GM12878 (cell line): ENCODE results near the gene MRNIP. TPM values are rescaled to one million over a fixed set of nuclear protein-coding genes. Genes with fewer than 3 reads are reported as not detected.
A peak's percentile ranks its signal among the peaks of the same experiment; 100 is the strongest.

Experiments
- ATAC-seq: fragments of 200-7000 bp; cut with Tn5 transposase; 3 replicates; pipeline ENCODE4 v1.9.1; 2020; ENCODE audit warnings: mild to moderate bottlenecking, moderate library complexity
- BruUV-seq: library from RNA; stranded (reverse); fragments of 400-500 nt; replicated peaks from 2 replicates; lab custom pipeline; 2021; lab: Mats Ljungman, UMichigan
- CTCF ChIA-PET: fragments of 300-600 bp; sonication (Branson Sonifier 250); formaldehyde crosslinking; extraction: SDS; loops from one replicate; lab custom pipeline; 2021; ENCODE audit warnings: inconsistent platforms; lab: Yijun Ruan, JAX
- POLR2A ChIA-PET: fragments of 350-600 bp; formaldehyde crosslinking; extraction: SDS; loops from one replicate; lab custom pipeline; 2021; ENCODE audit warnings: inconsistent platforms; lab: Charles Lee
- RAD21 ChIA-PET: fragments of 300-600 bp; sonication (Branson Sonifier 250); formaldehyde crosslinking; loops from one replicate; lab custom pipeline; 2023; ENCODE audit warnings: antibody characterized with exemption; ENCODE audit not compliant: unreplicated experiment; lab: Charles Lee
- SMC1A ChIA-PET: fragments of 300-600 bp; sonication (Branson Sonifier 250); formaldehyde crosslinking; loops from one replicate; lab custom pipeline; 2023; ENCODE audit not compliant: unreplicated experiment, uncharacterized antibody; lab: Charles Lee
- DNase-seq: peaks from one replicate; pipeline ENCODE4 v3.0.0-alpha.2; 2011; ENCODE audit warnings: low read depth, low spot score
- FAIRE-seq: peaks from 3 replicates; lab custom pipeline; 2011; peaks lifted over from hg19 to GRCh38; lab: Jason Lieb, UNC
- H2AFZ ChIP-seq: 2 replicates; pipeline ENCODE4 v1.6.0; 2011; ENCODE audit warnings: low read depth, low read length, control low read depth; ENCODE audit not compliant: control insufficient read depth
- H3K27ac ChIP-seq: 2 replicates; pipeline ENCODE4 v1.5.1; 2011; ENCODE audit warnings: control low read depth; ENCODE audit not compliant: control insufficient read depth, insufficient read depth
- H3K27me3 ChIP-seq, 2 experiments: replicated peaks in 1 of 2; 2 replicates each; pipeline versions ENCODE4 v1.6.0 to v1.6.1; 2011; ENCODE audit warnings: low read length in 1 of 2; ENCODE audit not compliant: control insufficient read depth in 2 of 2, insufficient read depth in 2 of 2
- H3K36me3 ChIP-seq, 2 experiments: 2 replicates each; pipeline ENCODE4 v1.5.1; 2011; ENCODE audit warnings: low read length in 1 of 2; ENCODE audit not compliant: control insufficient read depth in 2 of 2, insufficient read depth in 2 of 2
- H3K4me1 ChIP-seq: 2 replicates; pipeline ENCODE4 v1.6.1; 2011; ENCODE audit warnings: mild to moderate bottlenecking, low read length, moderate library complexity, mixed read lengths; ENCODE audit not compliant: control insufficient read depth, insufficient read depth
- H3K4me2 ChIP-seq: 2 replicates; pipeline ENCODE4 v1.6.0; 2011; ENCODE audit warnings: control low read depth; ENCODE audit not compliant: control insufficient read depth, insufficient read depth
- H3K4me3 ChIP-seq: fragments of 200-600 bp; sonication (generic); 2 replicates; pipeline ENCODE4 v1.5.1; 2016
- H3K79me2 ChIP-seq: 2 replicates; pipeline ENCODE4 v1.6.0; 2011; ENCODE audit warnings: low read length; ENCODE audit not compliant: control insufficient read depth, insufficient read depth
- H3K9ac ChIP-seq: 2 replicates; pipeline ENCODE4 v1.8.0; 2011; ENCODE audit warnings: low read length, control low read depth, mixed read lengths; ENCODE audit not compliant: control insufficient read depth, insufficient read depth
- H3K9me3 ChIP-seq: replicated peaks from 3 replicates; pipeline ENCODE4 v1.5.1; 2011; ENCODE audit warnings: mild to moderate bottlenecking, low read length; ENCODE audit not compliant: control insufficient read depth, insufficient read depth
- H4K20me1 ChIP-seq: 2 replicates; pipeline ENCODE4 v1.6.0; 2011; ENCODE audit not compliant: control insufficient read depth, insufficient read depth
- HCFC1 ChIP-seq: fragments of 150-350 bp; IDR thresholded peaks from 2 replicates; pipeline ENCODE4 v1.6.1; 2014; ENCODE audit warnings: low read length
- JUND ChIP-seq: IDR thresholded peaks from 2 replicates; pipeline ENCODE4 v1.6.1; 2012; ENCODE audit warnings: low read depth, mild to moderate bottlenecking, low read length, improper control_type of control experiment, moderate library complexity
- POLR2A ChIP-seq: IDR thresholded peaks from 2 replicates; pipeline ENCODE4 v1.6.1; 2011; ENCODE audit warnings: low read depth, mild to moderate bottlenecking, low read length
- POLR2AphosphoS2 ChIP-seq: IDR thresholded peaks from 2 replicates; pipeline ENCODE4 v1.6.1; 2011; ENCODE audit warnings: low read depth, mild to moderate bottlenecking, low read length, improper control_type of control experiment, moderate library complexity
- POLR2AphosphoS5 ChIP-seq: IDR thresholded peaks from 2 replicates; pipeline ENCODE4 v1.6.1; 2011; ENCODE audit warnings: mild to moderate bottlenecking, low read length, inconsistent platforms
- RELA ChIP-seq: fragments of 450-650 bp; IDR thresholded peaks from 2 replicates; pipeline ENCODE4 v1.8.0; 2014; ENCODE audit warnings: borderline replicate concordance; ENCODE audit not compliant: partially characterized antibody
- WGBS: methylation state at CpG from one replicate; pipeline ENCODE4 v1.1.6; 2016; ENCODE audit warnings: low lambda C conversion rate; ENCODE audit not compliant: insufficient replicate concordance, insufficient coverage; ENCODE audit errors: missing lambda C conversion rate; 5-methylcytosine and 5-hydroxymethylcytosine counted together
- in situ Hi-C: fragments of 300-500 bp; cut with MboI; formaldehyde crosslinking; loops from 9 replicates; pipeline ENCODE4 v1.14.3; 2018; ENCODE audit warnings: mixed read lengths
- intact Hi-C: fragments of 100-400 bp; cut with micrococcal nuclease; formaldehyde crosslinking; loops from one replicate; pipeline ENCODE4 v1.14.2; 2022; ENCODE audit not compliant: unreplicated experiment
- polyA plus RNA-seq, 11 experiments: library from polyadenylated mRNA; depleted of rRNA in 4 of 11; unstranded in 6 of 11; stranded (reverse) in 5 of 11; fragments of >200 nt; fragmentation: Nextera tagmentation in 4 of 11; fragmentation: Illumina TruSeq in 1 of 11; extraction: Ambion mirVana in 4 of 11; extraction: Trizol in 1 of 11; gene quantifications; 1 replicate in 1 of 11; 2 replicates in 10 of 11; pipeline versions ENCODE4 v1.2.1 to v1.2.3, GENCODE V29; 2011 to 2016; ENCODE audit warnings: inconsistent platforms in 2 of 11, missing spikeins in 2 of 11, low read depth in 1 of 11
- total RNA-seq, 4 experiments: library from RNA; depleted of rRNA in 3 of 4; stranded (reverse); fragments of >200 nt in 3 of 4; fragmentation: Illumina TruSeq in 1 of 4; extraction: Trizol in 1 of 4; gene quantifications; 2 replicates each; pipeline versions ENCODE4 v1.2.1 to v1.2.3, GENCODE V29; 2013 to 2021

The MRNIP gene
- total and polyA plus RNA-seq, 10 of the 15 experiments (the other 5 are each of a cell fraction or from before 2014, with no cell fraction given): 2.4 to 30.4 (median 13.1) TPM

- no peaks in the 10 kb centered on the region for H3K9me3 ChIP-seq
- intact Hi-C loops: no loop called here
- ChIA-PET POLR2A (interaction anchor here (1.2 kb wide), 1 partner anchor 63 kb away, joined by 5 read pairs; no protein-coding TSS in a partner anchor), RAD21 (no interaction called here), CTCF (interaction anchor here (0.8 kb wide), 1 partner anchor 21 kb away, joined by 3 read pairs; no protein-coding TSS in a partner anchor), SMC1A (no interaction called here)
- no peak overlapping the region for H3K9ac ChIP-seq
- peaks cover 17% of the 10 kb centered on the region for H4K20me1 ChIP-seq
- no peak overlapping the region for H2AFZ ChIP-seq
- peaks cover 11% of the 10 kb centered on the region for H3K4me1 ChIP-seq
- H3K79me2 ChIP-seq: peaks cover 25% of the 10 kb centered on the region
- H3K36me3 ChIP-seq: peaks cover 23 to 36% of the 10 kb centered on the region in 2 experiments
- in situ Hi-C loops: no loop called here
- 93% methylated on average over 13 of the region's 13 CpGs for WGBS
- no peaks in the 10 kb centered on the region for H3K27me3 ChIP-seq
- no peak overlapping the region for H3K27ac ChIP-seq
- no TSS peak for BruUV-seq
- ATAC-seq (no peak), FAIRE-seq (no peak), DNase-seq (no peak)
- H3K4me2 ChIP-seq: no peak overlapping the region
- peak; percentile 37; the same call in 1 of the 2 replicates for TF ChIP-seq POLR2AphosphoS5
- TF ChIP-seq JUND: no peak
- TF ChIP-seq POLR2AphosphoS2: peak; percentile 31; the same call in 1 of the 2 replicates
- peak; percentile 54 for TF ChIP-seq POLR2A
- no peak for TF ChIP-seq HCFC1
- no peak overlapping the region for H3K4me3 ChIP-seq
These were observed 32.9 kb downstream of the MRNIP start for GRCh38 chr5:179825655-179826182.

- H3K4me2 ChIP-seq: no peak overlapping the region
- H4K20me1 ChIP-seq: peaks cover 17% of the 10 kb centered on the region
- WGBS: 100% methylated on average over 3 of the region's 3 CpGs
- ChIA-PET SMC1A (interaction anchor here (0.7 kb wide), 1 partner anchor 12 kb away, joined by 3 read pairs; no protein-coding TSS in a partner anchor), POLR2A (no interaction called here), RAD21 (no interaction called here), CTCF (no interaction called here)
- DNase-seq (no peak), ATAC-seq (no peak), FAIRE-seq (no peak)
- H3K4me3 ChIP-seq: no peak overlapping the region
- H3K79me2 ChIP-seq: peaks cover 29% of the 10 kb centered on the region
- TF ChIP-seq POLR2AphosphoS5 (0 out of 2 replicates have a peak, but pooled peaks have one; percentile 9), POLR2AphosphoS2 (0 out of 2 replicates have a peak, but pooled peaks have one; percentile 4), RELA (no peak)
- H2AFZ ChIP-seq: no peak overlapping the region
- no peak overlapping the region for H3K27ac ChIP-seq
- in situ Hi-C loops: loop anchor here (25.0 kb wide), 1 partner anchor 988 kb away; the partner anchor contains the start of gene MGAT1
- no peak overlapping the region for H3K9ac ChIP-seq
- H3K9me3 ChIP-seq: no peaks in the 10 kb centered on the region
- BruUV-seq: no TSS peak
- no peaks in the 10 kb centered on the region for H3K27me3 ChIP-seq
- intact Hi-C loops: no loop called here
- peaks cover 20 to 30% of the 10 kb centered on the region in 2 experiments for H3K36me3 ChIP-seq
- H3K4me1 ChIP-seq: peaks cover 19% of the 10 kb centered on the region
These were observed 33.9 kb downstream of the MRNIP start for GRCh38 chr5:179824745-179825112.
